ENCODE results near the gene EYA3.

The EYA3 gene

GRCh38 chr1:28123461-28123961, 35.1 kb upstream of the EYA3 start:
- no peak for TF ChIP-seq CTCF (IDR thresholded peaks at IDR 0.05)
- Histone ChIP-seq H3K4me3 (no peak overlapping the region), H3K27ac (no peak overlapping the region)
- no peak for DNase-seq (ENCODE audit: low spot score)

GRCh38 chr1:28122183-28122582, 33.8 kb upstream of the EYA3 start:
- DNase-seq (ENCODE audit: low spot score) = no peak
- no peak for TF ChIP-seq CTCF (IDR thresholded peaks at IDR 0.05)
- Histone ChIP-seq H3K27ac (no peak overlapping the region), H3K4me3 (no peak overlapping the region)

- Histone ChIP-seq H3K27ac (no peak overlapping the region), H3K4me3 (no peak overlapping the region)
- DNase-seq (ENCODE audit: low spot score) = no peak
- no peak for TF ChIP-seq CTCF (IDR thresholded peaks at IDR 0.05)
Observed at GRCh38 chr1:28119556-28119955, 31.1 kb upstream of the EYA3 start.

GRCh38 chr1:28118640-28119307, 30.4 kb upstream of the EYA3 start:
- DNase-seq (ENCODE audit: low spot score) = no peak
- TF ChIP-seq CTCF (IDR thresholded peaks at IDR 0.05) = no peak
- Histone ChIP-seq H3K27ac (no peak overlapping the region), H3K4me3 (no peak overlapping the region)

- no peak for TF ChIP-seq CTCF (IDR thresholded peaks at IDR 0.05)
- DNase-seq (ENCODE audit: low spot score) = no peak
- H3K27ac ChIP-seq = no peak overlapping the region
- H3K4me3 ChIP-seq = no peak overlapping the region
Observed at GRCh38 chr1:28115267-28115666, 26.9 kb upstream of the EYA3 start.

- no peak overlapping the region for H3K27ac ChIP-seq
Observed at GRCh38 chr1:28114844-28115243, 26.4 kb upstream of the EYA3 start.

More at GRCh38 chr1:28114844-28115243, 26.4 kb upstream of the EYA3 start:
- TF ChIP-seq CTCF (IDR thresholded peaks at IDR 0.05) = no peak
- DNase-seq (ENCODE audit: low spot score) = no peak
- no peak overlapping the region for H3K4me3 ChIP-seq

All from coronary artery (tissue), 2 donors.